PC-3 (cell line): ENCODE data around the gene PI4KA. TPM values are rescaled to one million over a fixed set of nuclear protein-coding genes. Genes with fewer than 3 reads are reported as not detected.
A peak's percentile ranks its signal among the peaks of the same experiment; 100 is the strongest.

ENCODE experiments used
- ATAC-seq: fragments of 200-7000 bp; cut with Tn5 transposase; 2 replicates; pipeline ENCODE4 v1.9.1; 2020; ENCODE audit warnings: mild to moderate bottlenecking, moderate library complexity
- BruUV-seq: library from RNA; stranded (reverse); fragments of 400-500 nt; replicated peaks from 2 replicates; lab custom pipeline; 2021; lab: Mats Ljungman, UMichigan
- CTCF ChIA-PET: fragments of 300-600 bp; sonication (Branson Sonifier 250); formaldehyde crosslinking; loops from one replicate; lab custom pipeline; 2022; ENCODE audit warnings: antibody characterized with exemption; lab: Charles Lee
- POLR2A ChIA-PET: fragments of 300-600 bp; sonication (Branson Sonifier 250); formaldehyde crosslinking; loops from one replicate; lab custom pipeline; 2022; ENCODE audit warnings: antibody characterized with exemption; ENCODE audit not compliant: unreplicated experiment; lab: Charles Lee
- DNase-seq: peaks from one replicate; pipeline ENCODE4 v3.0.0-alpha.2; 2015
- H2AFZ ChIP-seq: fragments of 300-600 bp; sonication (generic); 2 replicates; pipeline ENCODE4 v1.6.0; 2016; ENCODE audit warnings: antibody characterized with exemption, low read length
- H3F3A ChIP-seq: fragments of 300-600 bp; sonication (generic); one replicate; pipeline ENCODE4 v1.6.0; 2017; ENCODE audit warnings: antibody characterized with exemption, low read length, control low read depth, mild to moderate bottlenecking; ENCODE audit not compliant: unreplicated experiment
- H3K27ac ChIP-seq: fragments of 300-600 bp; sonication (generic); 2 replicates; pipeline ENCODE4 v1.5.1; 2016; ENCODE audit warnings: mild to moderate bottlenecking, low read length
- H3K27me3 ChIP-seq: fragments of 300-600 bp; sonication (generic); 2 replicates; pipeline ENCODE4 v1.6.1; 2016; ENCODE audit warnings: low read length, mixed read lengths
- H3K36me3 ChIP-seq: fragments of 300-600 bp; sonication (generic); 2 replicates; pipeline ENCODE4 v1.6.1; 2016; ENCODE audit warnings: low read depth, mixed run types, low read length, mixed read lengths
- H3K4me1 ChIP-seq: fragments of 300-600 bp; sonication (generic); 2 replicates; pipeline ENCODE4 v1.5.1; 2016; ENCODE audit warnings: low read length; ENCODE audit not compliant: insufficient read depth
- H3K4me2 ChIP-seq: fragments of 300-600 bp; sonication (generic); 2 replicates; pipeline ENCODE4 v1.6.0; 2016; ENCODE audit warnings: low read length
- H3K4me3 ChIP-seq: fragments of 300-600 bp; sonication (generic); 2 replicates; pipeline ENCODE4 v1.5.1; 2016; ENCODE audit warnings: mild to moderate bottlenecking, low read length, mixed read lengths
- H3K79me2 ChIP-seq: fragments of 300-600 bp; sonication (generic); 2 replicates; pipeline ENCODE4 v1.6.1; 2017; ENCODE audit warnings: low read length, mixed read lengths
- H3K9ac ChIP-seq: fragments of 300-600 bp; sonication (generic); 2 replicates; pipeline ENCODE4 v1.6.0; 2016; ENCODE audit warnings: mild to moderate bottlenecking, low read length
- H3K9me2 ChIP-seq: fragments of 300-600 bp; sonication (generic); replicated peaks from 2 replicates; pipeline ENCODE4 v1.6.1; 2016; ENCODE audit warnings: mixed run types, low read length, mixed read lengths
- H3K9me3 ChIP-seq: fragments of 300-600 bp; sonication (generic); 2 replicates; pipeline ENCODE4 v1.6.1; 2016; ENCODE audit warnings: low read length, mixed read lengths
- H4K20me1 ChIP-seq: fragments of 300-600 bp; sonication (generic); 2 replicates; pipeline ENCODE4 v1.6.1; 2016; ENCODE audit warnings: low read length, mixed read lengths
- CTCF ChIP-seq: fragments of 300-600 bp; sonication (generic); conservative IDR thresholded peaks from 2 replicates; pipeline ENCODE4 v1.5.1; 2017; ENCODE audit warnings: antibody characterized with exemption, low read depth, mild to moderate bottlenecking, low read length
- EZH2 ChIP-seq: fragments of 300-600 bp; sonication (generic); IDR thresholded peaks from one replicate; pipeline ENCODE4 v1.6.1; 2017; ENCODE audit warnings: antibody characterized with exemption, mild to moderate bottlenecking, low read length; ENCODE audit not compliant: unreplicated experiment
- EZH2phosphoT487 ChIP-seq: fragments of 300-600 bp; sonication (generic); IDR thresholded peaks from 2 replicates; pipeline ENCODE4 v1.6.1; 2018; ENCODE audit warnings: mild to moderate bottlenecking, antibody characterized with exemption, low read length, borderline replicate concordance
- intact Hi-C: fragments of 100-400 bp; cut with micrococcal nuclease; formaldehyde crosslinking; loops from 2 replicates; pipeline ENCODE4 v1.9.0; 2023
- total RNA-seq: library from RNA; depleted of rRNA; stranded (reverse); fragments of >200 nt; gene quantifications from 2 replicates; pipeline ENCODE4 v1.2.3, GENCODE V29; 2014

Gene PI4KA
- total RNA-seq, 1 experiment from 2014 or later: 39.7 TPM

- Histone ChIP-seq H3K4me1 (peaks cover 72% of the 10 kb centered on the region), H3K36me3 (no peaks in the 10 kb centered on the region), H3K9ac (peak overlapping the region; percentile 59), H3K9me3 (no peaks in the 10 kb centered on the region), H3K4me2 (peak overlapping the region; percentile 72), H3K4me3 (no peak overlapping the region), H3K27ac (peak overlapping the region; percentile 95), H2AFZ (no peak overlapping the region), H3F3A (peaks cover 9% of the 10 kb centered on the region), H3K79me2 (no peaks in the 10 kb centered on the region), H4K20me1 (no peaks in the 10 kb centered on the region), H3K9me2 (no peaks in the 10 kb centered on the region), H3K27me3 (no peaks in the 10 kb centered on the region)
- no peak for TF ChIP-seq EZH2
- no peak for TF ChIP-seq CTCF
- TF ChIP-seq EZH2phosphoT487: no peak
- CTCF ChIA-PET: no interaction called here
- POLR2A ChIA-PET: no interaction called here
- BruUV-seq: TSS peak; percentile 81
- no peak for ATAC-seq
- no peak for DNase-seq
- intact Hi-C loops: no loop called here
Measured at GRCh38 chr22:20779014-20779817, 79.4 kb downstream of the PI4KA start.

- no peaks in the 10 kb centered on the region for H3K9me3 ChIP-seq
- H3K4me2 ChIP-seq: peak overlapping the region; percentile 35
- no TSS peak for BruUV-seq
- H3K9me2 ChIP-seq: no peaks in the 10 kb centered on the region
- no peak overlapping the region for H2AFZ ChIP-seq
- TF ChIP-seq EZH2: no peak
- TF ChIP-seq EZH2phosphoT487: no peak
- peak; percentile 62 for TF ChIP-seq CTCF
- no peak overlapping the region for H3K4me3 ChIP-seq
- peak overlapping the region; percentile 95 for H3K27ac ChIP-seq
- H3F3A ChIP-seq: peaks cover 9% of the 10 kb centered on the region
- intact Hi-C loops: loop anchor here (2.0 kb wide), 1 partner anchor 75 kb away; no protein-coding TSS in a partner anchor
- H3K79me2 ChIP-seq: no peaks in the 10 kb centered on the region
- no peaks in the 10 kb centered on the region for H3K36me3 ChIP-seq
- H3K9ac ChIP-seq: peak overlapping the region; percentile 59
- ChIA-PET POLR2A (interaction anchor here (0.6 kb wide), 2 partner anchors 24 to 75 kb away, joined by 3 to 5 read pairs; no protein-coding TSS in a partner anchor), CTCF (interaction anchor here (1.2 kb wide), 1 partner anchor 27 kb away, joined by 3 read pairs; no protein-coding TSS in a partner anchor)
- H4K20me1 ChIP-seq: no peaks in the 10 kb centered on the region
- peak; percentile 88 for ATAC-seq
- H3K27me3 ChIP-seq: no peaks in the 10 kb centered on the region
- peaks cover 56% of the 10 kb centered on the region for H3K4me1 ChIP-seq
- DNase-seq: peak; percentile 94
Measured at GRCh38 chr22:20777420-20778177, 81.0 kb downstream of the PI4KA start.
